Endothelial cell of umbilical vein (primary cell): ENCODE data around the gene OLFM2. TPM values are rescaled to one million over a fixed set of nuclear protein-coding genes. Genes with fewer than 3 reads are reported as not detected.

Source experiments
- BruUV-seq: library from RNA; stranded (reverse); fragments of 400-500 nt; replicated peaks from 2 replicates; lab custom pipeline; 2021; lab: Mats Ljungman, UMichigan
- CTCF ChIA-PET: fragments of 300-600, 350-600 bp; sonication (Branson Sonifier 250); formaldehyde crosslinking; loops from one replicate; lab custom pipeline; 2021; ENCODE audit warnings: antibody characterized with exemption, inconsistent platforms; lab: Charles Lee
- POLR2A ChIA-PET: fragments of 300-600, 350-600 bp; sonication (Branson Sonifier 250); formaldehyde crosslinking; loops from one replicate; lab custom pipeline; 2021; ENCODE audit warnings: antibody characterized with exemption, inconsistent platforms; lab: Charles Lee
- DNase-seq: peaks from one replicate; pipeline ENCODE4 v3.0.0-alpha.2; 2011; ENCODE audit warnings: low read depth, low spot score
- FAIRE-seq: peaks from 2 replicates; lab custom pipeline; 2011; peaks lifted over from hg19 to GRCh38; lab: Jason Lieb, UNC
- H2AFZ ChIP-seq: 2 replicates; pipeline ENCODE4 v1.6.0; 2012; ENCODE audit warnings: low read depth, low read length, control low read depth, inconsistent platforms
- H3K27ac ChIP-seq: 2 replicates; pipeline ENCODE4 v1.5.1; 2011; ENCODE audit warnings: low read depth, mild to moderate bottlenecking, control low read depth, low read length, moderate library complexity; ENCODE audit not compliant: insufficient read depth
- H3K27me3 ChIP-seq, 2 experiments: 2 replicates each; pipeline versions ENCODE4 v1.6.0 to v1.6.1; 2011; ENCODE audit warnings: low read length in 2 of 2, mixed read lengths in 1 of 2; ENCODE audit not compliant: control insufficient read depth in 2 of 2, insufficient read depth in 2 of 2
- H3K36me3 ChIP-seq, 2 experiments: 2 replicates in 1 of 2; 3 replicates in 1 of 2; pipeline ENCODE4 v1.5.1; 2011; ENCODE audit warnings: low read length in 2 of 2, mild to moderate bottlenecking in 1 of 2, moderate library complexity in 1 of 2; ENCODE audit not compliant: control insufficient read depth in 2 of 2, insufficient read depth in 2 of 2; ENCODE audit errors: extremely low read depth in 1 of 2
- H3K4me1 ChIP-seq: 3 replicates; pipeline ENCODE4 v1.5.1; 2011; ENCODE audit warnings: mild to moderate bottlenecking, low read length; ENCODE audit not compliant: control insufficient read depth, insufficient read depth; ENCODE audit errors: extremely low read depth
- H3K4me2 ChIP-seq: 2 replicates; pipeline ENCODE4 v1.6.1; 2011; ENCODE audit warnings: low read length, control low read depth, mixed read lengths; ENCODE audit not compliant: insufficient read depth
- H3K4me3 ChIP-seq, 3 experiments: fragments of 200-600 bp in 1 of 3; sonication (generic), shearing (Covaris generic) in 1 of 3; replicated peaks in 1 of 3; 2 replicates each; pipeline ENCODE4 v1.5.1; 2011 to 2016; ENCODE audit warnings: control low read depth in 3 of 3, low read length in 3 of 3, mild to moderate bottlenecking in 2 of 3, inconsistent platforms in 1 of 3, low read depth in 1 of 3, moderate library complexity in 1 of 3; ENCODE audit not compliant: insufficient read depth in 1 of 3
- H3K79me2 ChIP-seq: 2 replicates; pipeline ENCODE4 v1.6.0; 2012; ENCODE audit warnings: low read length, inconsistent platforms; ENCODE audit not compliant: control insufficient read depth, insufficient read depth
- H3K9ac ChIP-seq: replicated peaks from 2 replicates; pipeline ENCODE3; 2011; ENCODE audit warnings: low read length, control low read depth; ENCODE audit not compliant: insufficient read depth; ENCODE audit errors: extremely low read depth
- H3K9me1 ChIP-seq: replicated peaks from 3 replicates; pipeline ENCODE4 v1.6.0; 2011; ENCODE audit warnings: mild to moderate bottlenecking, low read length; ENCODE audit not compliant: control insufficient read depth, insufficient read depth; ENCODE audit errors: extremely low read depth
- H3K9me3 ChIP-seq: replicated peaks from 2 replicates; pipeline ENCODE4 v1.5.1; 2012; ENCODE audit warnings: low read length, inconsistent platforms; ENCODE audit not compliant: control insufficient read depth, insufficient read depth
- H4K20me1 ChIP-seq: replicated peaks from 2 replicates; pipeline ENCODE3; 2011; ENCODE audit warnings: mild to moderate bottlenecking, low read length; ENCODE audit not compliant: control insufficient read depth, insufficient read depth; ENCODE audit errors: extremely low read depth
- CTCF ChIP-seq, 2 donors: IDR thresholded peaks; 1 replicate in 1 of 2; 2 replicates in 1 of 2; pipeline ENCODE4 v1.5.1; 2011; ENCODE audit warnings: low read length in 2 of 2, mild to moderate bottlenecking in 2 of 2, moderate library complexity in 2 of 2, control low read depth in 1 of 2, inconsistent platforms in 1 of 2, low read depth in 1 of 2; ENCODE audit not compliant: insufficient read depth in 1 of 2; ENCODE audit errors: extremely low read depth in 1 of 2
- EZH2 ChIP-seq: IDR thresholded peaks from 2 replicates; pipeline ENCODE4 v1.6.1; 2012; ENCODE audit warnings: borderline replicate concordance, low read depth, mild to moderate bottlenecking, moderate library complexity, low read length, inconsistent platforms; ENCODE audit not compliant: severe bottlenecking
- FOS ChIP-seq: IDR thresholded peaks from 2 replicates; pipeline ENCODE4 v1.6.1; 2011; ENCODE audit warnings: mild to moderate bottlenecking, low read length, moderate library complexity, borderline replicate concordance; ENCODE audit not compliant: insufficient read depth
- GATA2 ChIP-seq: IDR thresholded peaks from 2 replicates; pipeline ENCODE4 v1.7.0; 2011; ENCODE audit warnings: low read depth, mild to moderate bottlenecking, moderate library complexity, mixed read lengths, low read length; ENCODE audit not compliant: insufficient read length, insufficient read depth
- JUN ChIP-seq: IDR thresholded peaks from 2 replicates; pipeline ENCODE4 v1.6.1; 2011; ENCODE audit warnings: borderline replicate concordance, low read depth; ENCODE audit not compliant: insufficient read length, insufficient read depth
- MYC ChIP-seq: IDR thresholded peaks from one replicate; pipeline ENCODE4 v1.6.1; 2011; ENCODE audit warnings: mild to moderate bottlenecking, low read depth, low read length
- POLR2AphosphoS5 ChIP-seq: IDR thresholded peaks from 2 replicates; pipeline ENCODE4 v1.6.1; 2012; ENCODE audit warnings: low read depth, mild to moderate bottlenecking, control low read depth, low read length, moderate library complexity; ENCODE audit not compliant: insufficient read depth
- dilution Hi-C: fragments of 300-500 bp; cut with MboI; formaldehyde crosslinking; loops from one replicate; pipeline ENCODE4 v1.15.0; 2019; ENCODE audit warnings: low sequenced_read_pairs; ENCODE audit not compliant: extremely low pct_ligation_motif_present
- intact Hi-C: fragments of 100-400 bp; cut with micrococcal nuclease; formaldehyde crosslinking; loops from one replicate; pipeline ENCODE4 v1.10.0; 2022
- polyA plus RNA-seq, 4 experiments: library from polyadenylated mRNA; depleted of rRNA in 3 of 4; stranded (reverse) in 3 of 4; unstranded in 1 of 4; fragments of >200 nt; gene quantifications; 2 replicates each; pipeline versions ENCODE4 v1.2.1 to v1.2.3, GENCODE V29; 2011 to 2012; ENCODE audit warnings: missing spikeins in 1 of 4
- total RNA-seq: library from RNA; stranded (reverse); gene quantifications from 2 replicates; pipeline ENCODE4 v1.2.3, GENCODE V29; 2021

OLFM2 gene
- total and polyA plus RNA-seq, 2 donors (not counting 3 experiments of a cell fraction or from before 2014, with no cell fraction given), result 0.91 to 1.9 TPM

GRCh38 chr19:9862938-9863337, 73.4 kb downstream of the OLFM2 start:
- ChIA-PET POLR2A (no interaction called here), CTCF (no interaction called here)
- intact Hi-C loops (no loop called here), dilution Hi-C loops (no loop called here)
- DNase-seq (no peak), FAIRE-seq (no peak)
- Histone ChIP-seq H3K27me3 (no peaks in the 10 kb centered on the region), H3K27ac (no peak overlapping the region), H3K36me3 (no peaks in the 10 kb centered on the region), H3K4me3 (no peak overlapping the region), H3K9me3 (no peaks in the 10 kb centered on the region), H2AFZ (no peak overlapping the region), H3K4me2 (no peak overlapping the region), H3K9me1 (no peaks in the 10 kb centered on the region), H3K4me1 (peaks cover 5% of the 10 kb centered on the region), H3K79me2 (no peaks in the 10 kb centered on the region), H3K9ac (no peak overlapping the region), H4K20me1 (no peaks in the 10 kb centered on the region)
- TF ChIP-seq POLR2AphosphoS5, result no peak
- no peak for TF ChIP-seq FOS
- no peak for TF ChIP-seq GATA2
- no peak for TF ChIP-seq JUN
- no peak for TF ChIP-seq MYC
- TF ChIP-seq EZH2, result no peak
- no peak for TF ChIP-seq CTCF (IDR thresholded peaks at IDR 0.05; ENCODE audit: extremely low read depth in 1 of 2, insufficient read depth in 1 of 2, low read depth in 1 of 2, low read length in 2 of 2)
- BruUV-seq, result no TSS peak
